ENCODE measurements around the gene BCAR3.

Gene BCAR3

DNA sequence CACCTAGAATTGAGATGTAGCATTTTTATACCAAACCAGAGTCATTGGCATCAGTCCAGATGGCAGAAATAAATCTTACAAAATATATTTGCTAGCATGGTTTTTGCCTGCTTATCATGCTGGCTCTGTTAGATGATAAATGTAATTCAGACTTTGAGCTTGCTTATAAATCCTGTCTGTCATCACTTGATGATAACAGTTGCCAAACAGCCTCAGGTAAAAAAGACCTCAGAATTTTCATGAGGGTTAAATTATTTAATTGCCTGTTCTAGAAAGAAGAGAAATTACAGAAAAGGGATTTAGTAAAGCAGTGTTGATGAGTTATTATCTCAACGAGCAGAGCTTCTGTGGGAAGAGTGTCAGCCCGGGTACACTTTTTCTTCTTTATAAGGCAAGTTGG lies 150.4 kb downstream of the BCAR3 start:
- Mint-ChIP-seq H3K4me3 (no peak overlapping the region), H3K4me1 (ENCODE audit: low read depth) (no peaks in the 10 kb centered on the region), H3K27me3 (no peaks in the 10 kb centered on the region), H3K36me3 (ENCODE audit: low read depth) (no peaks in the 10 kb centered on the region), H3K27ac (no peak overlapping the region), H3K9me3 (no peaks in the 10 kb centered on the region)
- DNase-seq, result no peak

GRCh38 chr1:93528412-93528811 lies 153.2 kb downstream of the BCAR3 start:
- H3K9me3 Mint-ChIP-seq, result no peaks in the 10 kb centered on the region
- H3K4me3 Mint-ChIP-seq, result no peak overlapping the region
- H3K27ac Mint-ChIP-seq, result no peak overlapping the region
- H3K27me3 Mint-ChIP-seq, result no peaks in the 10 kb centered on the region
- DNase-seq, result no peak
- H3K36me3 Mint-ChIP-seq (ENCODE audit: low read depth), result no peaks in the 10 kb centered on the region
- no peaks in the 10 kb centered on the region for H3K4me1 Mint-ChIP-seq (ENCODE audit: low read depth)

DNA sequence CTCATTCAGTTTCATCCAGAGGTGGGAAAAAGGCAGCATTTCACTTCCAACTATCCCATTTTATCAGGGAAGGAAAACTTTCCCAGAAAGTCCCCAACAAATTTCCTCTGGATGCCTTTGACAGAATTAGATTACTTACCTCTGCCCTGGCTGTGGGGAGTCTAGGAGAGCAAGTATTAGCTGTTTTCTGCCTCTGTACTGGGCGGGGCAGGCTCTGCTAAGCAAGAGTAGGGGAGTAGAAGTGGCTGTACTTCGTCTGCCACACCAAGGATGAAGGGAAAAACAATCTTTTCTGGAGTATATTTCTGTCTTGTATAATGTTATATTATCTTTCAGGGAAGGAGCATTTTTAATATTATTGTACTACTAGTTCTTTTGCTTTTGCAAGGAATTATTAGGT lies 155.2 kb downstream of the BCAR3 start:
- DNase-seq, result no peak
- Mint-ChIP-seq H3K9me3 (no peaks in the 10 kb centered on the region), H3K36me3 (ENCODE audit: low read depth) (no peaks in the 10 kb centered on the region), H3K4me3 (no peak overlapping the region), H3K4me1 (ENCODE audit: low read depth) (no peaks in the 10 kb centered on the region), H3K27ac (no peak overlapping the region), H3K27me3 (no peaks in the 10 kb centered on the region)

- no peak overlapping the region for H3K4me3 Mint-ChIP-seq
- no peak overlapping the region for H3K27ac Mint-ChIP-seq
- H3K4me1 Mint-ChIP-seq (ENCODE audit: low read depth), result no peaks in the 10 kb centered on the region
- no peaks in the 10 kb centered on the region for H3K36me3 Mint-ChIP-seq (ENCODE audit: low read depth)
- no peaks in the 10 kb centered on the region for H3K27me3 Mint-ChIP-seq
- H3K9me3 Mint-ChIP-seq, result no peaks in the 10 kb centered on the region
- DNase-seq, result no peak
These were observed 156.2 kb downstream of the BCAR3 start for GRCh38 chr1:93525431-93525830.

DNA sequence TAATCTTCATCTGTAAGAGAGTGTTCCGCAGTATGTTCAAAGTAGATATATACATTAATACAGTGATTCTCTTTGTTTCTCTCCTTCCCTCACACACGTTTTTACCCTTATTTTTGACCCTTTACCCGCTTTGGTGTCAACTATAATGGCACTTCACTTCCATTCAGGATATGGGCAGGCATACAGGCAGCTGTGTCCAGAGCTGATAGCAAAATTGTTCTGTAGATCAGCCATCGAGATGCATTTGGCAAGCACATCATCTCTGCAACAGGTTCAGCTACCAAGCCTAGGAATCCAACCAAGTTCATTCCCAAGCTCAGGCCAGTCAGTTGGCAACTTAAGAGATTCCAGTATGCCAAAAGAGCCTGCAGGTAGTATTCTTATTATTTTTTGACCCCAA lies 158.9 kb downstream of the BCAR3 start:
- DNase-seq, result no peak
- Mint-ChIP-seq H3K9me3 (no peaks in the 10 kb centered on the region), H3K27ac (no peak overlapping the region), H3K4me3 (no peak overlapping the region), H3K4me1 (ENCODE audit: low read depth) (no peaks in the 10 kb centered on the region), H3K36me3 (ENCODE audit: low read depth) (no peaks in the 10 kb centered on the region), H3K27me3 (no peaks in the 10 kb centered on the region)

GRCh38 chr1:93521618-93522017 lies 160.0 kb downstream of the BCAR3 start:
- Mint-ChIP-seq H3K27ac (no peak overlapping the region), H3K4me3 (no peak overlapping the region), H3K36me3 (ENCODE audit: low read depth) (no peaks in the 10 kb centered on the region), H3K27me3 (no peaks in the 10 kb centered on the region), H3K9me3 (no peaks in the 10 kb centered on the region), H3K4me1 (ENCODE audit: low read depth) (no peaks in the 10 kb centered on the region)
- DNase-seq, result no peak

DNA sequence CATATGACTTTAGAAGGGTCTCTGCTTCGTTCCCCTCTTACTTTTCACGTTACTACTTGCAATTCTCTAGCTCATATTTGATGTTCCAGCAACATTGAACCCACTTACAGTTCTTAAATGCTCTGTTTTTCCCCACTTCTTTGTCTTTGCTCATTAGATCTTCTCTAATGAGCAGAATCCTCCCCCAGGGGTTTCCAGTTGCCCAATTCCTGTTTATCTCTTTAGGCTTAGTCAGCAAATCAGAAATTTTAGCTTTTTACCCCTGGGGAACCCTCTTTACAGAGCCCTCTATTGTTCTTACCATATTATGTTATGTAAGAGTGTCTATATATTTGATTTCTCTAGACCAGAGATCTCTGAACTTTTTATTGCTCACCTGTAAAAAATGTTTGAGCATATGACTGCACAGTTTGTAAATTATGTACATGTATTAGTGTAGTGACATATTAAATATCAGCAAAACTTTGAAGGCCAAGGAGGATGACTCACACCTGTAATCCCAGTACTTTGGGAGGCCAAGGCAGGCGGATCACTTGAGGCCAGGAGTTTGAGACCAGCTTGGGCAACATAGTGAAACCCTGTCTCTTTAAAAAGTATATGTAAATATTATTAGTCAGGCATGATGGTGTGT lies 162.3 kb downstream of the BCAR3 start:
- Mint-ChIP-seq H3K4me3 (no peak overlapping the region), H3K27me3 (no peaks in the 10 kb centered on the region), H3K9me3 (no peaks in the 10 kb centered on the region), H3K27ac (no peak overlapping the region), H3K4me1 (ENCODE audit: low read depth) (no peaks in the 10 kb centered on the region), H3K36me3 (ENCODE audit: low read depth) (no peaks in the 10 kb centered on the region)
- no peak for DNase-seq

- DNase-seq, result no peak
- Mint-ChIP-seq H3K4me3 (no peak overlapping the region), H3K4me1 (ENCODE audit: low read depth) (no peaks in the 10 kb centered on the region), H3K27me3 (no peaks in the 10 kb centered on the region), H3K27ac (no peak overlapping the region), H3K36me3 (ENCODE audit: low read depth) (no peaks in the 10 kb centered on the region), H3K9me3 (no peaks in the 10 kb centered on the region)
These were observed 163.1 kb downstream of the BCAR3 start for GRCh38 chr1:93518516-93518915.

DNA sequence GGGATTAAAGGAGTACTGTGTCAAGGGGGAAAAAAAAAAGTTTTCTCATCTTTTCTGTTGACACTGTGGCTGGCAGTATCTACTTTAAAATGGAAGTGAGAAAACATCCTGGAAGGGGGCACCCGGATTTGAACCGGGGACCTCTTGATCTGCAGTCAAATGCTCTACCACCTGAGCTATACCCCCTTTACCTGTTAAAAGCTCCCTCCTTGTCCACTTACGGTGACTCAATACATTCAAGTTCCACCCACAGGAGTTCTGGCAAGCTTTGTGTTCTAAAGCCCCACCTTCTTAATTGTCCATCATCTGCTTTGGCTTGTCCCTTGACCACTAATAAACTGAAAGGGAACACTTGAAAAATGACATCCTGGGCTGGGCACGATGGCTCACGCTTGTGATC lies 165.5 kb downstream of the BCAR3 start:
- DNase-seq, result no peak

More for the DNA sequence above, 165.5 kb downstream of the BCAR3 start:
- H3K36me3 Mint-ChIP-seq (ENCODE audit: low read depth), result no peaks in the 10 kb centered on the region
- no peaks in the 10 kb centered on the region for H3K27me3 Mint-ChIP-seq
- peak overlapping the region; percentile 59 for H3K27ac Mint-ChIP-seq
- no peak overlapping the region for H3K4me3 Mint-ChIP-seq
- no peaks in the 10 kb centered on the region for H3K4me1 Mint-ChIP-seq (ENCODE audit: low read depth)
- no peaks in the 10 kb centered on the region for H3K9me3 Mint-ChIP-seq

All from activated T-cell treated with anti-CD3 and anti-CD28 coated beads, Interleukin-2, amount 50 U/mL, for 24 hours (primary cell).